ENCODE measurements around the gene EIF2AK2. TPM values are rescaled to one million over a fixed set of nuclear protein-coding genes. Genes with fewer than 3 reads are reported as not detected.
A peak's percentile ranks its signal among the peaks of the same experiment; 100 is the strongest.

EIF2AK2 gene
- total RNA-seq, 5 donors from 2014 or later (not counting 1 experiment from before 2014, with no cell fraction given) = 21.7 to 37.5 (median 31.3) TPM

GRCh38 chr2:37098416-37099118 lies 58.2 kb downstream of the EIF2AK2 start:
- Mint-ChIP-seq H3K27me3 (no peaks in the 10 kb centered on the region), H3K4me1 (no peaks in the 10 kb centered on the region), H3K36me3 (peaks cover 57% of the 10 kb centered on the region), H3K4me3 (no peak overlapping the region), H3K27ac (peak overlapping the region in 1 of 2 donors; percentile 39), H3K9me3 (no peaks in the 10 kb centered on the region)
- DNase-seq = no peak
- no peak for ATAC-seq (replicated peaks in 1 of 4)
- POLR2A ChIA-PET = no interaction called here
- Histone ChIP-seq H3K9me3 (no peaks in the 10 kb centered on the region), H3K36me3 (ENCODE audit: control insufficient read depth in 2 of 2, extremely low read depth in 1 of 2, insufficient read depth in 1 of 2, low read length in 1 of 2) (peaks cover 5 to 61% of the 10 kb centered on the region in 2 donors), H3K4me1 (ENCODE audit: control insufficient read depth in 1 of 2, extremely low read depth in 1 of 2, insufficient read depth in 2 of 2, low read length in 2 of 2) (no peaks in the 10 kb centered on the region), H3K4me3 (ENCODE audit: control insufficient read depth in 1 of 2, extremely low read depth in 1 of 2, low read length in 1 of 2) (no peak overlapping the region), H3K27ac (ENCODE audit: low read length) (no peak overlapping the region), H3K27me3 (replicated peaks in 1 of 2; ENCODE audit: control insufficient read depth in 2 of 2, extremely low read depth in 1 of 2, insufficient read depth in 2 of 2, low read length in 1 of 2) (no peaks in the 10 kb centered on the region)
- 100% methylated on average over 2 of the region's 4 CpGs for WGBS (ENCODE audit: insufficient coverage)
- CTCF ChIA-PET = no interaction called here

- Mint-ChIP-seq H3K4me3 (no peak overlapping the region), H3K27ac (peak overlapping the region in 1 of 2 donors; percentile 44)
- POLR2A ChIA-PET = interaction anchor here (0.6 to 0.9 kb wide), 2 partner anchors 32 to 43 kb away, joined by 4 to 10 read pairs; no protein-coding TSS in a partner anchor
Observed at GRCh38 chr2:37096568-37096967, 60.2 kb downstream of the EIF2AK2 start.

GRCh38 chr2:37091873-37092272 lies 64.9 kb downstream of the EIF2AK2 start:
- no peak overlapping the region for H3K4me3 ChIP-seq (ENCODE audit: control insufficient read depth in 1 of 2, extremely low read depth in 1 of 2, low read length in 1 of 2)
- no peaks in the 10 kb centered on the region for H3K27me3 Mint-ChIP-seq
- DNase-seq = no peak
- no peaks in the 10 kb centered on the region for H3K9me3 Mint-ChIP-seq
- H3K9me3 ChIP-seq = no peaks in the 10 kb centered on the region
- 80% methylated on average over 1 of the region's 5 CpGs for WGBS (ENCODE audit: insufficient coverage)
- H3K4me3 Mint-ChIP-seq = no peak overlapping the region
- POLR2A ChIA-PET = no interaction called here
- ATAC-seq (replicated peaks in 1 of 4) = no peak
- no peaks in the 10 kb centered on the region for H3K4me1 ChIP-seq (ENCODE audit: control insufficient read depth in 1 of 2, extremely low read depth in 1 of 2, insufficient read depth in 2 of 2, low read length in 2 of 2)
- H3K36me3 Mint-ChIP-seq = peaks cover 43% of the 10 kb centered on the region
- peaks cover 0 to 55% of the 10 kb centered on the region in 2 donors for H3K36me3 ChIP-seq (ENCODE audit: control insufficient read depth in 2 of 2, extremely low read depth in 1 of 2, insufficient read depth in 1 of 2, low read length in 1 of 2)
- H3K4me1 Mint-ChIP-seq = peaks cover 6 to 13% (median 6%) of the 10 kb centered on the region in 3 donors
- H3K27ac ChIP-seq (ENCODE audit: low read length) = no peak overlapping the region
- CTCF ChIA-PET = no interaction called here
- H3K27ac Mint-ChIP-seq = peak overlapping the region in 1 of 2 donors; percentile 38
- H3K27me3 ChIP-seq (replicated peaks in 1 of 2; ENCODE audit: control insufficient read depth in 2 of 2, extremely low read depth in 1 of 2, insufficient read depth in 2 of 2, low read length in 1 of 2) = no peaks in the 10 kb centered on the region

More at GRCh38 chr2:37096568-37096967, 60.2 kb downstream of the EIF2AK2 start:
- H3K27me3 ChIP-seq (replicated peaks in 1 of 2; ENCODE audit: control insufficient read depth in 2 of 2, extremely low read depth in 1 of 2, insufficient read depth in 2 of 2, low read length in 1 of 2) = no peaks in the 10 kb centered on the region
- CTCF ChIA-PET = no interaction called here
- no peak for ATAC-seq (replicated peaks in 1 of 4)
- no peak overlapping the region for H3K27ac ChIP-seq (ENCODE audit: low read length)
- H3K4me1 ChIP-seq (ENCODE audit: control insufficient read depth in 1 of 2, extremely low read depth in 1 of 2, insufficient read depth in 2 of 2, low read length in 2 of 2) = no peaks in the 10 kb centered on the region
- Mint-ChIP-seq H3K36me3 (peaks cover 54% of the 10 kb centered on the region), H3K9me3 (no peaks in the 10 kb centered on the region), H3K4me1 (no peaks in the 10 kb centered on the region), H3K27me3 (no peaks in the 10 kb centered on the region)
- H3K36me3 ChIP-seq (ENCODE audit: control insufficient read depth in 2 of 2, extremely low read depth in 1 of 2, insufficient read depth in 1 of 2, low read length in 1 of 2) = peaks cover 5 to 69% of the 10 kb centered on the region in 2 donors
- no peak for DNase-seq
- H3K9me3 ChIP-seq = no peaks in the 10 kb centered on the region
- no peak overlapping the region for H3K4me3 ChIP-seq (ENCODE audit: control insufficient read depth in 1 of 2, extremely low read depth in 1 of 2, low read length in 1 of 2)
- 89% methylated on average over 1 of the region's 1 CpG for WGBS (ENCODE audit: insufficient coverage)

GRCh38 chr2:37090019-37090477 lies 66.7 kb downstream of the EIF2AK2 start:
- Mint-ChIP-seq H3K27me3 (no peaks in the 10 kb centered on the region), H3K36me3 (peaks cover 34% of the 10 kb centered on the region), H3K9me3 (no peaks in the 10 kb centered on the region), H3K27ac (no peak overlapping the region), H3K4me3 (no peak overlapping the region), H3K4me1 (peaks cover 6 to 13% (median 8%) of the 10 kb centered on the region in 3 donors)
- Histone ChIP-seq H3K27ac (ENCODE audit: low read length) (no peak overlapping the region), H3K36me3 (ENCODE audit: control insufficient read depth in 2 of 2, extremely low read depth in 1 of 2, insufficient read depth in 1 of 2, low read length in 1 of 2) (peaks cover 0 to 45% of the 10 kb centered on the region in 2 donors), H3K9me3 (no peaks in the 10 kb centered on the region), H3K4me3 (ENCODE audit: control insufficient read depth in 1 of 2, extremely low read depth in 1 of 2, low read length in 1 of 2) (no peak overlapping the region), H3K4me1 (ENCODE audit: control insufficient read depth in 1 of 2, extremely low read depth in 1 of 2, insufficient read depth in 2 of 2, low read length in 2 of 2) (peaks cover 0 to 4% of the 10 kb centered on the region in 2 experiments), H3K27me3 (replicated peaks in 1 of 2; ENCODE audit: control insufficient read depth in 2 of 2, extremely low read depth in 1 of 2, insufficient read depth in 2 of 2, low read length in 1 of 2) (no peaks in the 10 kb centered on the region)
- no peak for ATAC-seq (replicated peaks in 1 of 4)
- CTCF ChIA-PET = no interaction called here
- no CpG with 5 or more reads among the region's 4 CpGs for WGBS (ENCODE audit: insufficient coverage)
- DNase-seq = no peak
- POLR2A ChIA-PET = no interaction called here

- H3K9me3 Mint-ChIP-seq = no peaks in the 10 kb centered on the region
- H3K27me3 Mint-ChIP-seq = no peaks in the 10 kb centered on the region
- POLR2A ChIA-PET = interaction anchor here (0.6 kb wide), 2 partner anchors 17 to 146 kb away, joined by 3 read pairs; no protein-coding TSS in a partner anchor
- no peaks in the 10 kb centered on the region for H3K9me3 ChIP-seq
- peaks cover 13 to 22% of the 10 kb centered on the region in 2 experiments for H3K4me1 ChIP-seq (ENCODE audit: control insufficient read depth in 1 of 2, extremely low read depth in 1 of 2, insufficient read depth in 2 of 2, low read length in 2 of 2)
- CTCF ChIA-PET = interaction anchor here in 1 of 2 donors (0.5 kb wide), 1 partner anchor 1642 kb away, joined by 4 read pairs; no protein-coding TSS in a partner anchor
- no peak overlapping the region for H3K4me3 ChIP-seq (ENCODE audit: control insufficient read depth in 1 of 2, extremely low read depth in 1 of 2, low read length in 1 of 2)
- H3K4me3 Mint-ChIP-seq = peak overlapping the region in 1 of 3 donors; percentile 7
- no peak overlapping the region for H3K27ac ChIP-seq (ENCODE audit: low read length)
- ATAC-seq (replicated peaks in 1 of 4) = no peak
- peak overlapping the region in 1 of 2 donors; percentile 4 for H3K27ac Mint-ChIP-seq
- WGBS (ENCODE audit: insufficient coverage) = no CpG with 5 or more reads among the region's 1 CpG
- DNase-seq = peak in 1 of 35 experiments; percentile 8
- H3K36me3 ChIP-seq (ENCODE audit: control insufficient read depth in 2 of 2, extremely low read depth in 1 of 2, insufficient read depth in 1 of 2, low read length in 1 of 2) = peaks cover 0 to 16% of the 10 kb centered on the region in 2 donors
- H3K4me1 Mint-ChIP-seq = peaks cover 6 to 38% (median 24%) of the 10 kb centered on the region in 3 donors
- no peaks in the 10 kb centered on the region for H3K27me3 ChIP-seq (replicated peaks in 1 of 2; ENCODE audit: control insufficient read depth in 2 of 2, extremely low read depth in 1 of 2, insufficient read depth in 2 of 2, low read length in 1 of 2)
- H3K36me3 Mint-ChIP-seq = peaks cover 37% of the 10 kb centered on the region
Observed at GRCh38 chr2:37085731-37086147, 71.0 kb downstream of the EIF2AK2 start.

- no peak for DNase-seq
- CTCF ChIA-PET = interaction anchor here (0.6 to 0.9 kb wide), 4 partner anchors 42 to 805 kb away, joined by 3 to 4 read pairs (median 3); no protein-coding TSS in a partner anchor
- POLR2A ChIA-PET = interaction anchor here in 1 of 2 donors (0.6 kb wide), 1 partner anchor 72 kb away, joined by 3 read pairs; the partner anchor contains the start of gene EIF2AK2
- ATAC-seq (replicated peaks in 1 of 4) = no peak
- H3K4me1 ChIP-seq (ENCODE audit: control insufficient read depth in 1 of 2, extremely low read depth in 1 of 2, insufficient read depth in 2 of 2, low read length in 2 of 2) = peaks cover 16 to 30% of the 10 kb centered on the region in 2 experiments
- H3K27ac ChIP-seq (ENCODE audit: low read length) = peak overlapping the region; percentile 73
- no peaks in the 10 kb centered on the region for H3K9me3 Mint-ChIP-seq
- H3K4me1 Mint-ChIP-seq = peaks cover 6 to 47% (median 34%) of the 10 kb centered on the region in 3 donors
- WGBS (ENCODE audit: insufficient coverage) = 0% methylated on average over 5 of the region's 10 CpGs
- peak overlapping the region; percentile 78 to 88 for H3K4me3 ChIP-seq (ENCODE audit: control insufficient read depth in 1 of 2, extremely low read depth in 1 of 2, low read length in 1 of 2)
- H3K27me3 Mint-ChIP-seq = no peaks in the 10 kb centered on the region
- H3K36me3 ChIP-seq (ENCODE audit: control insufficient read depth in 2 of 2, extremely low read depth in 1 of 2, insufficient read depth in 1 of 2, low read length in 1 of 2) = peaks cover 0 to 8% of the 10 kb centered on the region in 2 donors
- no peak overlapping the region for H3K27ac Mint-ChIP-seq
- no peaks in the 10 kb centered on the region for H3K27me3 ChIP-seq (replicated peaks in 1 of 2; ENCODE audit: control insufficient read depth in 2 of 2, extremely low read depth in 1 of 2, insufficient read depth in 2 of 2, low read length in 1 of 2)
- H3K4me3 Mint-ChIP-seq = no peak overlapping the region
- peaks cover 39% of the 10 kb centered on the region for H3K36me3 Mint-ChIP-seq
- H3K9me3 ChIP-seq = no peaks in the 10 kb centered on the region
Observed at GRCh38 chr2:37084797-37085196, 72.0 kb downstream of the EIF2AK2 start.

Measured in T-cell (primary cell).